ENCODE data around the gene OR1F1. TPM values are rescaled to one million over a fixed set of nuclear protein-coding genes. Genes with fewer than 3 reads are reported as not detected.
A peak's percentile ranks its signal among the peaks of the same experiment; 100 is the strongest.
"Not testable (repeated sequence)": the region's sequence is repeated elsewhere in the genome, so short reads cannot be mapped to it uniquely, and the experiment has no call there.

Gene OR1F1
- total RNA-seq, result not detected

DNA sequence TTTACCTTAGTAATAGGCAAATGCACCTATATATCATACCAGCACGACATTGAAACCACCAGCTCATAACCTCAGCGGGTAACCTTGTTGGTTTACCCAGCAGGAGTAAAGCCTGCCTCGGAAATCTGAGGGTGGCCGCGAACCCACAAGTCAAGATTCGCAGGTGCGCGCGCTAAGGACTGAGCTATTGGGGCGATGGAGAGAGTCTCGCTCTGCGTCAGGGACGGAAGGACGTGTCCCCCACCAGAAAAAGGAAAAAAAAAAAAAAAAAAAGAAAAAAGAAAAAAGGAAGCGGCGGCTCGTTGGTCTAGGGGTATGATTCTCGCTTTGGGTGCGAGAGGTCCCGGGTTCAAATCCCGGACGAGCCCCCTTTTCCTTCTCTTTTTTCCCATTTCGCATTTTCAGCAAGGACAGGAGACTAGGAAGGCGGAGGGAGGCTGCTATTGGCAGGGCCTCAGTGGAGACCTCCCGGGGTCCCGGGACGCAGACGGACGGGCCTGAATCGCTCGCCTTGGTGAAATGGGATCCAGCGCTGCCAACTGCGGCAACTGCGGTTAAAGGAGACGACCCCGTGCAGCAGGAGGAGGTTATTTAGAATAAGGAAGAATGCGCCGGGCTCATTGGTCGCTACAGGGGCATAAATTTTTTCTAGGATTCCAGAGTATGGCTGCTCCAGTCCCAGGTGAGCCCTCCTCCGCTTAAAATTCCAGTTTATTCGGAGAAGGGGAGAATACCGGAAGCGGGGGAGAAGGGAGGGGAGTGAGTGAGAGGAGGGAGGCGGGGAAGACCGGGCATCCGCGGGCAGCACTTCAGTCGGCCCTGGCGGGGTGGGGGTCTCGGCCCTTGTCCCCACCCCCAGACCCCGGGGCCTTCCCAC lies at the start of gene OR1F1:
TSS of gene OR1F1 (plus strand) at position 407 of the 877 bp plus-strand sequence.
- Histone ChIP-seq H3K9me3 (no peaks in the 10 kb centered on the region), H3K4me3 (peak within 1 kb of the TSS in 1 of 2 donors; percentile 30), H3K4me1 (peaks cover 0 to 7% of the 10 kb centered on the region in 2 donors), H3K27ac (no peak within 1 kb of the TSS), H3K36me3 (no peaks in the 10 kb centered on the region), H3K27me3 (peaks cover 41% of the 10 kb centered on the region)
- TF ChIP-seq, protein P1, sequence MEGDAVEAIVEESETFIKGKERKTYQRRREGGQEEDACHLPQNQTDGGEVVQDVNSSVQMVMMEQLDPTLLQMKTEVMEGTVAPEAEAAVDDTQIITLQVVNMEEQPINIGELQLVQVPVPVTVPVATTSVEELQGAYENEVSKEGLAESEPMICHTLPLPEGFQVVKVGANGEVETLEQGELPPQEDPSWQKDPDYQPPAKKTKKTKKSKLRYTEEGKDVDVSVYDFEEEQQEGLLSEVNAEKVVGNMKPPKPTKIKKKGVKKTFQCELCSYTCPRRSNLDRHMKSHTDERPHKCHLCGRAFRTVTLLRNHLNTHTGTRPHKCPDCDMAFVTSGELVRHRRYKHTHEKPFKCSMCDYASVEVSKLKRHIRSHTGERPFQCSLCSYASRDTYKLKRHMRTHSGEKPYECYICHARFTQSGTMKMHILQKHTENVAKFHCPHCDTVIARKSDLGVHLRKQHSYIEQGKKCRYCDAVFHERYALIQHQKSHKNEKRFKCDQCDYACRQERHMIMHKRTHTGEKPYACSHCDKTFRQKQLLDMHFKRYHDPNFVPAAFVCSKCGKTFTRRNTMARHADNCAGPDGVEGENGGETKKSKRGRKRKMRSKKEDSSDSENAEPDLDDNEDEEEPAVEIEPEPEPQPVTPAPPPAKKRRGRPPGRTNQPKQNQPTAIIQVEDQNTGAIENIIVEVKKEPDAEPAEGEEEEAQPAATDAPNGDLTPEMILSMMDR (IDR thresholded peaks at IDR 0.05), result no peak
- intact Hi-C loops (cut with DNase I), result no loop called here
- no peak for DNase-seq (ENCODE audit: low spot score in 2 of 2)

DNA sequence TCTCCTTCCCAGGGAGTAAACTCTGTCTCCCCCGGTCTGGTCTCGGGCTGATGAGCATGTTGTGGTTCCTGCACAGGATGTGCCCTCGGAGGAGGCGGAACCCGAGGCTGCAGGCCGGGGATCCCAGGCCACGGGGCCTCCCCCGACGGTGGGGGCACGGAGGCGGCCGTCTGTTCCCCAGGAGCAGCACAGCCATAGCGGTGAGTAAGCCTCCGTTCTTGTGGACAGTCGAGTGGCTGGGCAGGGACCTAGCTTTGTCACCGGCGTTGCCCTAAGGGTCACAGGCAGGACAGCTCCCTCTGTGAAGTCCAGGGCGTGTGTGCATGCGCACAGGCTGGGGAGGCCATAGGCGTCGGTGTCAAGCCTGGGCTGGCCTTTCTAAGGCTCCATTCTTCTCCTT lies 49.7 kb upstream of the OR1F1 start:
- Histone ChIP-seq H3K27me3 (no peaks in the 10 kb centered on the region), H3K36me3 (peaks cover 25 to 35% of the 10 kb centered on the region in 2 donors), H3K4me3 (no peak overlapping the region), H3K9me3 (no peaks in the 10 kb centered on the region), H3K27ac (no peak overlapping the region), H3K4me1 (peaks cover 5 to 17% of the 10 kb centered on the region in 2 donors)
- intact Hi-C loops (cut with DNase I), result no loop called here
- TF ChIP-seq, protein P1 (IDR thresholded peaks at IDR 0.05), result no peak
- no peak for DNase-seq (ENCODE audit: low spot score in 2 of 2)

- Histone ChIP-seq H3K4me3 (no peak overlapping the region), H3K9me3 (no peaks in the 10 kb centered on the region), H3K36me3 (peaks cover 25 to 35% of the 10 kb centered on the region in 2 donors), H3K4me1 (peaks cover 3 to 11% of the 10 kb centered on the region in 2 donors), H3K27ac (no peak overlapping the region), H3K27me3 (no peaks in the 10 kb centered on the region)
- TF ChIP-seq, protein P1 (IDR thresholded peaks at IDR 0.05), result no peak
- no peak for DNase-seq (ENCODE audit: low spot score in 2 of 2)
- intact Hi-C loops (cut with DNase I), result no loop called here
These were observed 49.1 kb upstream of the OR1F1 start for GRCh38 chr16:3138823-3139426.

- intact Hi-C loops (cut with DNase I); H3K4me3 ChIP-seq; H3K27me3 ChIP-seq; H3K27ac ChIP-seq; H3K9me3 ChIP-seq; DNase-seq (ENCODE audit: low spot score in 2 of 2): not testable (repeated sequence)
- Histone ChIP-seq H3K4me1 (peaks cover 0 to 10% of the 10 kb centered on the region in 2 donors), H3K36me3 (peaks cover 25 to 35% of the 10 kb centered on the region in 2 donors)
These were observed 48.4 kb upstream of the OR1F1 start for GRCh38 chr16:3139561-3139960.

GRCh38 chr16:3140603-3141427 lies 47.2 kb upstream of the OR1F1 start:
- no peak overlapping the region for H3K27ac ChIP-seq
- TF ChIP-seq, protein P1 (IDR thresholded peaks at IDR 0.05), result no peak
- H3K9me3 ChIP-seq, result no peaks in the 10 kb centered on the region
- DNase-seq (ENCODE audit: low spot score in 2 of 2), result no peak
- peaks cover 0 to 6% of the 10 kb centered on the region in 2 donors for H3K4me1 ChIP-seq
- H3K4me3 ChIP-seq, result no peak overlapping the region
- no peaks in the 10 kb centered on the region for H3K27me3 ChIP-seq
- intact Hi-C loops (cut with DNase I), result no loop called here
- H3K36me3 ChIP-seq, result peaks cover 25 to 35% of the 10 kb centered on the region in 2 donors

Data from ascending aorta (tissue), 2 donors.